Measurements from ENCODE around the gene USP20.

The USP20 gene

DNA sequence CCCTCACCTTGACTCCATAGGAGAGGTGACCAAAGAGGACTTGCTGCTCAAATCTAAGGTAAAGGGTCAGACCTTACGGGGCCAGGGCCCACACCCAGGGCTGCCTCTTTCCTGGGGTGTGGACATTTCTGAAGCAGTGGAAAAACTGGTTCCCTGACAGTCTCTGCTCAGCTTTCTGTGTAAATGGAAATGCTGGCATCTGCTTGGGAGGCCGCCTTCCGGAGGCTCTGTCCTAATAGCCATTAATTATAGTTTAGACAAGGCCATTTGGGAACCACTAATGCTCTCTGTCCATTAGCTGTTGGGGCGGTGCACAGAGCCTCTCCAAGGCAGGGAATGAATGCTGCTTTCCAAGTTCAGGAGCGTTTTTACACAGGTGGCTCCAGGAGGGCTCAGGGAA is 17.3 kb downstream of the USP20 start:
- TF ChIP-seq EZH2 (IDR thresholded peaks at IDR 0.05; ENCODE audit: borderline replicate concordance, low read length): no peak
- TF ChIP-seq, protein P1, sequence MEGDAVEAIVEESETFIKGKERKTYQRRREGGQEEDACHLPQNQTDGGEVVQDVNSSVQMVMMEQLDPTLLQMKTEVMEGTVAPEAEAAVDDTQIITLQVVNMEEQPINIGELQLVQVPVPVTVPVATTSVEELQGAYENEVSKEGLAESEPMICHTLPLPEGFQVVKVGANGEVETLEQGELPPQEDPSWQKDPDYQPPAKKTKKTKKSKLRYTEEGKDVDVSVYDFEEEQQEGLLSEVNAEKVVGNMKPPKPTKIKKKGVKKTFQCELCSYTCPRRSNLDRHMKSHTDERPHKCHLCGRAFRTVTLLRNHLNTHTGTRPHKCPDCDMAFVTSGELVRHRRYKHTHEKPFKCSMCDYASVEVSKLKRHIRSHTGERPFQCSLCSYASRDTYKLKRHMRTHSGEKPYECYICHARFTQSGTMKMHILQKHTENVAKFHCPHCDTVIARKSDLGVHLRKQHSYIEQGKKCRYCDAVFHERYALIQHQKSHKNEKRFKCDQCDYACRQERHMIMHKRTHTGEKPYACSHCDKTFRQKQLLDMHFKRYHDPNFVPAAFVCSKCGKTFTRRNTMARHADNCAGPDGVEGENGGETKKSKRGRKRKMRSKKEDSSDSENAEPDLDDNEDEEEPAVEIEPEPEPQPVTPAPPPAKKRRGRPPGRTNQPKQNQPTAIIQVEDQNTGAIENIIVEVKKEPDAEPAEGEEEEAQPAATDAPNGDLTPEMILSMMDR (IDR thresholded peaks at IDR 0.05; ENCODE audit: low read length): no peak
- H3K79me2 ChIP-seq (ENCODE audit: insufficient read depth, low read length): no peaks in the 10 kb centered on the region

DNA sequence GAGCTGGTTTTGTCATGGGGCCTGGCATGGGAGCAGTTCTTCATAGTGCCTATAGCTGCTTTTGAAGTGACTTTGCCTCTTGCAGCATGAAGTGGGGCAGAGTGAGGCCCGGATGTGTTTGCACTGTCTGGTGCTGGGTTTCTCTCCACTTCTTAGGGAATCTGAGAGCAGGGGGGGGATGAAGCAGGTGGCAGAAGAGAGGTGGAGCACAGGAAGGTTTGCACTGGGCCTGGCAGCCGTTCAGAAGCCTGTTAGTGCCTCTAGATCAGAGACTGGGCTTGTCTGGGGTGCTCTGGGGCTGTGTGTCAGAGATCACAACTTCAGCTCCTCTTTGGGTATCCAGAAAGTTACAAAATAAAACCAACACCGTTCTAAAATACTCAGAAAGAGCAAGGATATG is 18.4 kb downstream of the USP20 start:
- no peak overlapping the region for H3K4me3 ChIP-seq (ENCODE audit: low read depth, low read length, poor library complexity, severe bottlenecking)
- H3K4me1 ChIP-seq (ENCODE audit: insufficient read depth, low read length, severe bottlenecking): peaks cover 7% of the 10 kb centered on the region
- H3K27me3 ChIP-seq (ENCODE audit: insufficient read depth, low read length): no peaks in the 10 kb centered on the region
- H3K9ac ChIP-seq (ENCODE audit: low read length): no peak overlapping the region
- H3F3A ChIP-seq (ENCODE audit: insufficient read depth, low read length): no peaks in the 10 kb centered on the region
- no peaks in the 10 kb centered on the region for H3K79me2 ChIP-seq (ENCODE audit: insufficient read depth, low read length)
- no peaks in the 10 kb centered on the region for H3K9me3 ChIP-seq (ENCODE audit: low read length)
- TF ChIP-seq EZH2 (IDR thresholded peaks at IDR 0.05; ENCODE audit: borderline replicate concordance, low read length): no peak
- TF ChIP-seq, protein P1 (IDR thresholded peaks at IDR 0.05; ENCODE audit: low read length): no peak
- no peak overlapping the region for H3K4me2 ChIP-seq (ENCODE audit: low read length)
- no peak overlapping the region for H3K27ac ChIP-seq (ENCODE audit: low read depth, low read length, poor library complexity, severe bottlenecking)
- H3K9me2 ChIP-seq (ENCODE audit: low read depth, low read length): no peaks in the 10 kb centered on the region
- no peak overlapping the region for H2AFZ ChIP-seq (ENCODE audit: low read length)
- H3K36me3 ChIP-seq (ENCODE audit: insufficient read depth, low read length): peaks cover 21% of the 10 kb centered on the region; the same call in 1 of the 2 replicates
- no peaks in the 10 kb centered on the region for H4K20me1 ChIP-seq (ENCODE audit: insufficient read depth, low read length)

More for the DNA sequence above, 17.3 kb downstream of the USP20 start:
- H3K27me3 ChIP-seq (ENCODE audit: insufficient read depth, low read length): no peaks in the 10 kb centered on the region
- no peak overlapping the region for H3K9ac ChIP-seq (ENCODE audit: low read length)
- no peak overlapping the region for H2AFZ ChIP-seq (ENCODE audit: low read length)
- peaks cover 21% of the 10 kb centered on the region; the same call in 1 of the 2 replicates for H3K36me3 ChIP-seq (ENCODE audit: insufficient read depth, low read length)
- no peaks in the 10 kb centered on the region for H4K20me1 ChIP-seq (ENCODE audit: insufficient read depth, low read length)
- no peaks in the 10 kb centered on the region for H3K9me3 ChIP-seq (ENCODE audit: low read length)
- H3K9me2 ChIP-seq (ENCODE audit: low read depth, low read length): no peaks in the 10 kb centered on the region
- H3K4me2 ChIP-seq (ENCODE audit: low read length): no peak overlapping the region
- no peak overlapping the region for H3K27ac ChIP-seq (ENCODE audit: low read depth, low read length, poor library complexity, severe bottlenecking)
- peaks cover 7% of the 10 kb centered on the region for H3K4me1 ChIP-seq (ENCODE audit: insufficient read depth, low read length, severe bottlenecking)
- H3F3A ChIP-seq (ENCODE audit: insufficient read depth, low read length): no peaks in the 10 kb centered on the region
- no peak overlapping the region for H3K4me3 ChIP-seq (ENCODE audit: low read depth, low read length, poor library complexity, severe bottlenecking)

DNA sequence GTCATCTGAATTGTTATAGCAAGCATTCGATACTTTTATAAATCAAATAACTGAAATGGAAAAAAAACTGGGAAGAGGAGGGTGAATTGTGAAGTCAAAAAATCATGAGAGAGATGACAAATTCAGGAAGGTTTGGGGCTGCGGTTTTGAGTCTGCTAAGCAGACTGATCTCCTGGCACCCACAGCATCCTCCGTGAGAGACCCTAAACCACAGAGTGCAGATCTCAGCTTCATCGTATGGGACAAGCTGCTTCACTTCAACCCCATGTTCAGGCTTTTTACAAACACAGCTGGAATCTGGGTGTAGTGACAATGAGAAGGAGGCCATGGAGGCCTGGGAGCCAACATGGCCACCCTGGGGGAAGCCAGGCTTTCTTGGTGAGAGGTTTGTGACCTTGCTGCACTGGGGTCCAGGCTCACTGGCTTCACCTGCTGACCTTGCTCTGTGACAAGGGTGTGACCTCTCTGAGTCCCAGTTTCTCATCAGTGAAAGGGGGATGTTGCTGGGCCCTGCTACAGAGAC is 19.4 kb downstream of the USP20 start:
- H3K79me2 ChIP-seq (ENCODE audit: insufficient read depth, low read length): no peaks in the 10 kb centered on the region
- no peak overlapping the region for H3K4me2 ChIP-seq (ENCODE audit: low read length)
- no peaks in the 10 kb centered on the region for H3K9me3 ChIP-seq (ENCODE audit: low read length)
- H3K36me3 ChIP-seq (ENCODE audit: insufficient read depth, low read length): peaks cover 21% of the 10 kb centered on the region; the same call in 1 of the 2 replicates
- no peak for TF ChIP-seq EZH2 (IDR thresholded peaks at IDR 0.05; ENCODE audit: borderline replicate concordance, low read length)
- no peaks in the 10 kb centered on the region for H3K9me2 ChIP-seq (ENCODE audit: low read depth, low read length)
- no peak overlapping the region for H3K9ac ChIP-seq (ENCODE audit: low read length)
- no peaks in the 10 kb centered on the region for H4K20me1 ChIP-seq (ENCODE audit: insufficient read depth, low read length)
- no peaks in the 10 kb centered on the region for H3K27me3 ChIP-seq (ENCODE audit: insufficient read depth, low read length)
- no peak overlapping the region for H2AFZ ChIP-seq (ENCODE audit: low read length)
- H3K4me3 ChIP-seq (ENCODE audit: low read depth, low read length, poor library complexity, severe bottlenecking): no peak overlapping the region
- peaks cover 7% of the 10 kb centered on the region for H3K4me1 ChIP-seq (ENCODE audit: insufficient read depth, low read length, severe bottlenecking)
- no peaks in the 10 kb centered on the region for H3F3A ChIP-seq (ENCODE audit: insufficient read depth, low read length)
- no peak overlapping the region for H3K27ac ChIP-seq (ENCODE audit: low read depth, low read length, poor library complexity, severe bottlenecking)

DNA sequence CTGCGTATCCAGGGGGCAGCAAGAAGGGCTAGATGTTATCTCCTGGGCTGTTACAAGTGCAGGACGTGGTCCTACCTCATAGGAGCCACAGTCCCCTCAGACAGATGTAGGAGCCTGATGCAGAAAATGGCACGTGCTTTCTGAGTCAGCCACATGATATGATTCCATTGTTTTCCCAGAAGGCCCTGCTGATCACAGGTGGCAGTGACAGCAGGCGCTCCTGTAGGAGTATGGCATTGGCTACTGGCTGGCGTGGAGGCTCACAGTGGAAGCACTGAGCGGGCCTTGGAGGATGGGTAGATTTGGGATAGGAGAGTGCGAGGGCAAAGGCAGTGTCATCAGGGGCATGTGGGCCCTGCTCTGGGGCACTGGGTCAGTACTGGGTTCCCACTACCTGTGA is 21.9 kb downstream of the USP20 start:
- no peaks in the 10 kb centered on the region for H3K27me3 ChIP-seq (ENCODE audit: insufficient read depth, low read length)
- H3K4me3 ChIP-seq (ENCODE audit: low read depth, low read length, poor library complexity, severe bottlenecking): no peak overlapping the region
- H3K9ac ChIP-seq (ENCODE audit: low read length): no peak overlapping the region
- H3K27ac ChIP-seq (ENCODE audit: low read depth, low read length, poor library complexity, severe bottlenecking): no peak overlapping the region
- peaks cover 27% of the 10 kb centered on the region; the same call in 1 of the 2 replicates for H3K36me3 ChIP-seq (ENCODE audit: insufficient read depth, low read length)
- H3K4me1 ChIP-seq (ENCODE audit: insufficient read depth, low read length, severe bottlenecking): no peaks in the 10 kb centered on the region
- no peak for TF ChIP-seq EZH2 (IDR thresholded peaks at IDR 0.05; ENCODE audit: borderline replicate concordance, low read length)
- TF ChIP-seq, protein P1 (IDR thresholded peaks at IDR 0.05; ENCODE audit: low read length): no peak
- no peak overlapping the region for H3K4me2 ChIP-seq (ENCODE audit: low read length)
- no peaks in the 10 kb centered on the region for H3K79me2 ChIP-seq (ENCODE audit: insufficient read depth, low read length)
- no peaks in the 10 kb centered on the region for H3K9me2 ChIP-seq (ENCODE audit: low read depth, low read length)
- no peaks in the 10 kb centered on the region for H4K20me1 ChIP-seq (ENCODE audit: insufficient read depth, low read length)
- no peaks in the 10 kb centered on the region for H3F3A ChIP-seq (ENCODE audit: insufficient read depth, low read length)
- H2AFZ ChIP-seq (ENCODE audit: low read length): no peak overlapping the region
- H3K9me3 ChIP-seq (ENCODE audit: low read length): no peaks in the 10 kb centered on the region

All from OCI-LY1 (cell line).